Measurements from ENCODE around the gene PLEKHA3.
"Not testable (repeated sequence)": the region's sequence is repeated elsewhere in the genome, so short reads cannot be mapped to it uniquely, and the experiment has no call there.

- not testable (repeated sequence) for TF ChIP-seq CTCF (IDR thresholded peaks at IDR 0.05; ENCODE audit: low read depth, low read length); MAX (IDR thresholded peaks at IDR 0.05; ENCODE audit: low read depth, low read length); POLR2A (IDR thresholded peaks at IDR 0.05; ENCODE audit: extremely low read depth, insufficient read length)
Observed at GRCh38 chr2:178525010-178525409, 44.8 kb downstream of the PLEKHA3 start.

Measured in NB4 (cell line).